ENCODE data around the gene DDAH1. TPM values are rescaled to one million over a fixed set of nuclear protein-coding genes. Genes with fewer than 3 reads are reported as not detected.
A peak's percentile ranks its signal among the peaks of the same experiment; 100 is the strongest.
"Not testable (repeated sequence)": the region's sequence is repeated elsewhere in the genome, so short reads cannot be mapped to it uniquely, and the experiment has no call there.

Gene DDAH1
- total RNA-seq, 1 donor from 2014 or later, result 46.6 TPM

GRCh38 chr1:85356130-85356529 is 108.8 kb downstream of the DDAH1 start:
- no peak for DNase-seq

- DNase-seq, result no peak
Observed at GRCh38 chr1:85352055-85352454, 112.9 kb downstream of the DDAH1 start.

- no peak for DNase-seq
Observed at GRCh38 chr1:85351202-85351828, 113.6 kb downstream of the DDAH1 start.

GRCh38 chr1:85349224-85349623 is 115.7 kb downstream of the DDAH1 start:
- no peak for DNase-seq

GRCh38 chr1:85347908-85348307 is 117.1 kb downstream of the DDAH1 start:
- no peak for DNase-seq

- not testable (repeated sequence) for DNase-seq
Observed at GRCh38 chr1:85347275-85347674, 117.7 kb downstream of the DDAH1 start.

- peak; percentile 90 for DNase-seq
Observed at GRCh38 chr1:85344256-85344694, 120.7 kb downstream of the DDAH1 start.

- peak; percentile 90 for DNase-seq
Observed at GRCh38 chr1:85343612-85344255, 121.2 kb downstream of the DDAH1 start.

GRCh38 chr1:85343213-85343611 is 121.7 kb downstream of the DDAH1 start:
- no peak for DNase-seq

GRCh38 chr1:85342207-85342606 is 122.8 kb downstream of the DDAH1 start:
- DNase-seq, result peak; percentile 76

- DNase-seq, result no peak
Observed at GRCh38 chr1:85340427-85340826, 124.5 kb downstream of the DDAH1 start.

- DNase-seq, result no peak
Observed at GRCh38 chr1:85339656-85340399, 125.1 kb downstream of the DDAH1 start.

- peak; percentile 86 for DNase-seq
Observed at GRCh38 chr1:85339089-85339488, 125.9 kb downstream of the DDAH1 start.

GRCh38 chr1:85334962-85335361 is 130.0 kb downstream of the DDAH1 start:
- DNase-seq, result no peak

- DNase-seq, result peak; percentile 49
Observed at GRCh38 chr1:85333186-85333585, 131.8 kb downstream of the DDAH1 start.

- no peak for DNase-seq
Observed at GRCh38 chr1:85332575-85332974, 132.4 kb downstream of the DDAH1 start.

- peak; percentile 97 for DNase-seq
Observed at GRCh38 chr1:85330711-85331290, 134.2 kb downstream of the DDAH1 start.

- DNase-seq, result peak; percentile 95
Observed at GRCh38 chr1:85330214-85330631, 134.7 kb downstream of the DDAH1 start.

GRCh38 chr1:85328713-85329397 is 136.1 kb downstream of the DDAH1 start:
- peak; percentile 99 for DNase-seq

- DNase-seq, result no peak
Observed at GRCh38 chr1:85327759-85328158, 137.2 kb downstream of the DDAH1 start.

GRCh38 chr1:85326851-85327250 is 138.1 kb downstream of the DDAH1 start:
- DNase-seq, result no peak

- DNase-seq, result no peak
Observed at GRCh38 chr1:85326336-85326735, 138.6 kb downstream of the DDAH1 start.

- DNase-seq, result no peak
Observed at GRCh38 chr1:85325920-85326319, 139.0 kb downstream of the DDAH1 start.
